ENCODE measurements around the gene UBE2E1.

- TF ChIP-seq POLR2A (IDR thresholded peaks at IDR 0.05; ENCODE audit: low read length): no peak
- TF ChIP-seq GATA1 (IDR thresholded peaks at IDR 0.05; ENCODE audit: low read depth, low read length): no peak
Measured at GRCh38 chr3:23873941-23874340, 68.2 kb downstream of the UBE2E1 start.
